HG03039 (cell line): ENCODE results near the gene ITM2C.

Source experiments
- ATAC-seq: cut with Tn5 transposase; IDR thresholded peaks from one replicate; pipeline ENCODE4 v1.9.1; 2021; ENCODE audit warnings: mild to moderate bottlenecking, moderate library complexity; ENCODE audit not compliant: unreplicated experiment

Gene ITM2C

GRCh38 chr2:230922951-230923717, 58.4 kb downstream of the ITM2C start:
- no peak for ATAC-seq

GRCh38 chr2:230924092-230924469, 59.3 kb downstream of the ITM2C start:
- no peak for ATAC-seq

GRCh38 chr2:230924470-230925341, 60.0 kb downstream of the ITM2C start, which contains the start of gene GPR55:
Gene GPR55 (minus strand): TSS chr2:230925242. CDS start chr2:230910962, 14,280 bp downstream.
- peak; percentile 24 for ATAC-seq

GRCh38 chr2:230925443-230925878, 60.7 kb downstream of the ITM2C start:
- peak; percentile 11 for ATAC-seq

- ATAC-seq = peak; percentile 26
These were observed 61.4 kb downstream of the ITM2C start for GRCh38 chr2:230925879-230926765.

- no peak for ATAC-seq
These were observed 63.1 kb downstream of the ITM2C start for GRCh38 chr2:230927711-230928341.
